Esophagus mucosa (tissue), 1 donor: ENCODE measurements around the gene SLC26A2. TPM values are rescaled to one million over a fixed set of nuclear protein-coding genes. Genes with fewer than 3 reads are reported as not detected.
A peak's percentile ranks its signal among the peaks of the same experiment; 100 is the strongest.
"Not testable (repeated sequence)": the region's sequence is repeated elsewhere in the genome, so short reads cannot be mapped to it uniquely, and the experiment has no call there.

Experiments used
- ATAC-seq: fragments of 200-7000 bp; cut with Tn5 transposase; one replicate; pipeline ENCODE4 v1.9.1; 2020
- total RNA-seq: library from RNA; stranded (reverse); gene quantifications from one replicate; pipeline ENCODE4 v1.2.4, GENCODE V29; 2023
- donor health status: DM: yes; HTN: yes; CAD: no.

SLC26A2 gene
- total RNA-seq, 1 donor from 2014 or later = 8.9 TPM

DNA sequence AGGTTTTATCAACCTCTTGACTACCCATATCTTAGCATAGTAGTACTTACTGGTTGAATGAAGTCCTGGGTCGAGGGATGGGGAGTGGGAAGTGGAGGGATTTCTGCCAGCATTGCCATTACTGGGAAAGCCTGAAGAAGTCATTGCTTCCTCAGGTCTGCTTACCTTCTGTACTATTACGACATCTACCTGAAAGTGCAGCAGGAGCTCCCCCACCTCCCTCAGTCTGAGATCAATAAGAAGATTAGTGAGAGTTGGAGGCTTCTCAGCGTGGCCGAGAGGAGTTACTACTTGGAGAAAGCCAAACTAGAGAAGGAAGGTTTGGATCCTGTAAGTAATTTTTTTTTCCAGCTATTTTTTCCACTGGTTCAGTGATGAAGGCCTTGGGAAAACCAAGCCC, 45.8 kb downstream of the SLC26A2 start:
- ATAC-seq = no peak

DNA sequence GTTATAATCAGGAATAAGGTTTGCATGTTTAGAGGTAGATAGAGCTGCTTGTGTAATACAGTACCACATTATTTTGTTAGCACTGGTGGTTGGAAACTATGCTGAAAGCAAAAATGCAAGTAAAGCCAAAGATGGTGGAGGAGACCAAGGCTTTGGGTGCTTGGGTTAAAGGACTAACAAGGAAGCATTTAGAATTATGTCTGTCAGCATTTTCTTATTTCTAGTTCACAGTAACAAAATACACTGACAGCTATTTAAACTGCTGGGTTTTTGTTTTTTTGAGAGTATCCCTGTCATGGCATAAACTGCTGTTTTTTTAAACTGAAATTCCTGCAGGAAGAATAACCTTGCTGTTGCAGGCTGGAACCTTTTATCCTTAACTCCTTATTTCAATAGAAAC, 46.5 kb downstream of the SLC26A2 start:
- ATAC-seq = no peak

DNA sequence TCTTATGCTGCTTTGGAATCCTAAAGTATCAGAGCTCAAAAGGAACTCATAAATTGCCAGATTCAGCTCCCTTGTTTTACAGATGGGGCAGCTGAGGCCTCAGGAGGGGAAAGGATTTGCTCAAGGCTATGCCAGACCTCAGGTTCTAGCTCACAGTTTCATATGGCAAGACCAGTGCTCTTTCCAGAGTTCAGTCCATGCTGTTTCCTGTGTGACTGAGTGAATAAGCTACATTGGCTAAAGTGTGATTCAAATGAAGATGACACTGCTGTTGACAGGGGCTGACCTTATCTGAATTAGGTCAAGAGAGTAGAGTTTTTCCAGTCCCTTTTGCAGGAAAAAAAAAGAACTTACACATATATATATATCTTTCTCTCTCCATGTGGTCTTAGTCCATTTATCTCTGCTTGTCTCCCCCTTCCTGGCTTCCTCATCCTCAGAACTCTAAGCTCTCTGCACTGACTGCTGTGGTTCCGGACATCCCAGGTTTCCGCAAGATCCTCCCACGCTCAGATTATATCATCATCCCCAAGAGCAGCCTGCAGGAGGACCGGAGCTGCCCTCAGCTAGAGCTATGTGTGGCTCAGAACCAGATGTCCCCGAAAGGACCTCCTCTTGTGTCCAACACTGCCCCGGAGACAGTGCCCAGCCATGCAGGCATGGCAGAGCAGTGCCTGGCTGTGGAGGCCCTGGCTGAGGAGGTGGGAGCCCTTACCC, 49.3 kb downstream of the SLC26A2 start:
- ATAC-seq = peak; percentile 32

DNA sequence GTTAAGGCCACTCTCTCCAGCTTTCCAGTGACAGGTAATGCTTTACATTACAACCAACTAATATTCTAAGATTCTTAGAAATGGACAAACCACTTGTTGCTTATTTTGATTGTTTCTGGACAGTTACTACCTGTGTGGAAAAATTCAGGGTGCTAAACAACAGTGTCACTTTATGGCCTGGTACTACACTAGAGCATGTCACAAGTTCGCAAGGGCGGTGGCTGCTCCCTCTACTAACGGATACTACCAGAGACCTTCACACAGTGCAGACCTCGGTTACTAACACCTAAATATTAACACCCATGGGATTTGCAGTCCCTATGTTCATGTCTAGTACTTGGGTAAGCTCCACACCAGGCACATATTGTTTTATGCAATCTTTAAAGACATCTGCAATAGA, 53.4 kb downstream of the SLC26A2 start:
- no peak for ATAC-seq

DNA sequence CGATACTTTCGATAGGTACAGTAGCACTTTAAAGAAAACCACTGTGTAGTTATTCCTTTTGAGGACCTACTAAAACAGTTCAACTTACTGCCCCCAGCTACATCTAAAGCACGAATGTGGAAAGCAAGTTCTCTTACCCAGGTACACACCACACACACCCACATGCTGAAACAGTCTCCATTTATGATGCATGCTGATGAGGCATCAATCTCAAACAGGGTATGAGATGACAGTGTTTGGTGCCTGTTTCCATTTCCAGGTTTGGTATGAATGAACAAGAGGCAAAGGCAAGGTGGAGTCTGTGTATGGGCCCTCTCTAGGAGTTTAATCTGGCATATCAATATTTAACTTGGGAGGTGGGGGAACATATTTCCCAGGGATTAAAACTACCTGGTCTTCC, 53.9 kb downstream of the SLC26A2 start:
- no peak for ATAC-seq

DNA sequence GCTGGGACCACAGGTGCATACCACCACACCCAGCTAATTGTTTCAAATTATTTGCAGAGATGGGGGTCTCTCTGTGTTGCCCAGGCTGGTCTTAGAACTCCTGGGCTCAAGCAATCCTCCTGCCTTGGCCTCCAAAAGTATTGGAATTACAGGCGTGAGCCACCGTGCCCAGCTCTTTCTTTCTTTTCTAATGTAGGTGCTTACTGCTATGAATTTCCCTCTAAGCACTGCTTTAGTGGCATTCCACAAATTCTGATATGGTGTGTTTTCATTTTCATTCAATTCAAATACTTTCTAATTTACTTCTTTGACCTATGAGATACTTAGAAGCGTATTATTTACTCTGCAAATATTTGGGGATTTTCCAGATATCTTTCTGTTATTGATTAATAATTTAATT, 54.9 kb downstream of the SLC26A2 start:
- no peak for ATAC-seq

DNA sequence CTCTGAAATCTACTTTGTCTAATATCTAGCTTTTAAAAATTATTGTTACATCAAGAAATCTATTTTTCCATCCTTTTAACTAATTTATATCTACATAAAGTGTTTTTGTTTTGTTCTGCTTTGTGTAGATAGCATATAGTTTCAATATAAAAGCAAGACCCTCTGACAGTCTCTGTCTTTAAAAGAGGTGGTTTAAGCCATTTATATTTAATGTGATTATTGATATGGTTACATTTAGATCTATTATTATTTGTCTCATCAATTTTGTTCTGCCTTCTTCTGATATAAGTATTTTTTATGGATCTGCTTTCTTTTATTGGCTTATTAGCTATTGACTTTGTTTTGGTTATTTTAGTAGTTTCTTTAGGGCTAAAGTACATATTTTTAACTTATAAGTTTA, 56.0 kb downstream of the SLC26A2 start:
- ATAC-seq = no peak

DNA sequence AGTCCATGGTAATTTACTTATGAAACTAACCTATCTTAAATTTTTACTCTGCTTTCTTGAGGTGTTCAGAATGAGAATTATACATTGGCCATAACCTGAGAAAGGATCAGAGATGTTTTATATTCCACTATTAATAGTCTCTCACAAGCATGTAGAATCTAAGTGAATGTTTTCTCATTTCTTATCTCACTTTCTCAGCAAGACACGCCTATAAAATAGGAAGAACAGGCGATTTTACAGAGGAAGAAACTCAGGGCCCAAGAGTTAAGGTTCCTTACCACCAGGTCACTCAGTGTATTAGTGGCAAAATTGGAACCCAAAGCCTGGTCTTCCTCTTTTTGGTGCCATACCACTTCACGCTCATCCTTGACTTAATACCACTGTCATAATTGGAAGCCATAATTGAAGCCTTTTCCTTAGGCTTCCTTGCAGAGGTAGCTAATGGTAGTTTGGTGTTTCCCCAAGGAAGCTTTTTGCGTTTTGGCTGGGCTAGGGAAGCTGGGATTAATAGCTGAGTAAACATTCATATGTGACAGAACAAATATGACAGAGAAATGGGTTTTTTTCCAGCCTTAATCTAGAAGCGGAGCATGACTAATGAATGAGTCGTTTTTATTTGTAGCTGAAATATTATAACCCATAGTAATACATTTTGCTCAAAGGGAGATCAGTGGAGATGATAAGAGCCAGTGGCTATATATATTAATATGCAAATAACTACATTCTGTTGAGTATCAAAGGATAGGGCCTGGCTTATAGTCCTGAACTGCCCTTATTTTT, 56.9 kb downstream of the SLC26A2 start:
- ATAC-seq = peak; percentile 10

DNA sequence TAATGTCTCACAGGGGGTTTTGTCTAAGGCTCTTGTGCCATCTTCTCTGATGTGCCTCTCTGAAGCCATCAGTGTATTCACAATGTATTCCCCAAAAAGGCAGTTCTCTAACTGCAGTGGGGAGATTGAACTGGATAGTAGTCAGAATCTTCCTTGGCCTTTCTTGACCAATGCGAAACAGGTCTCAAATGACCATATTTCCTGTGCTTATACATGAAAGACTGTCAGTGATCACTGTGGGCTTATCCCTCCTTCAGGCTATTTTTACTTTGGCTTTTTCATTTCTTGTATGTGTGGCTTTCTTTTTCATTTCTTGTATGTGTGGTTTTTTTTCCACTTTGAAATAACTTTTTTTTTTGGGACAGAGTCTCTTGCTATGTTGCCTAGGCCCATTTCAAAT, 59.7 kb downstream of the SLC26A2 start:
- ATAC-seq = no peak

DNA sequence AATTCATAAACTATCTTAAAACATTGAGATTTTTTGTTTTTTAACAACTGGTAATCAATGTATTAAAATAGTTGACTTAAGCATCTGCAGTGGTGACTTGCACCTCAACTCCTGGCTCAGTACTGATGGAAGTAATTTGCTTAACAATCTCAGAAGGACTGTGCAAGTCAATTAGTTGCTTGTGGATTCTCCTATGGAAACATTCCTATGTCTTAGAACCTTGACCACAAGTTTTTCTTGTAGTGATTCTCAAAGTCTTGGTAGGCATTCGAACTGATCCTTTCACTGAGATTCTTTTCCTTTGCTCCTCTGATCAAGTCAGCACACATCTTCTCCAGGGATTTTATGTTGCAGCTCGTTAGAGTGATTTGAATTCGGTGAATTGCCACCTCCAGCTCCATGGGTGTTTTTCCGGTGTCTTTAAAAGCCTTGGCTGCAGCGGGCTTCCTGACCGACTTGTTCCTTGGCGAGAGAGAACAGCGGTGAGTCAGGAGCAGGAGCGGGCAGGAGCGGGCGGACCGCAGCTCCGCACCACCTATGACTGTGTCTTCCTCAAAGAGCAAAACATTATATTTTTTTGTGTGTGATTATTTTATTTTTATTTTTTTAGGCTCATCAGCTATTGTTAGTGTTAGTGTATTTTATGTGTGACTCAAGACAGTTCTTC, 61.1 kb downstream of the SLC26A2 start:
- ATAC-seq = peak; percentile 92

DNA sequence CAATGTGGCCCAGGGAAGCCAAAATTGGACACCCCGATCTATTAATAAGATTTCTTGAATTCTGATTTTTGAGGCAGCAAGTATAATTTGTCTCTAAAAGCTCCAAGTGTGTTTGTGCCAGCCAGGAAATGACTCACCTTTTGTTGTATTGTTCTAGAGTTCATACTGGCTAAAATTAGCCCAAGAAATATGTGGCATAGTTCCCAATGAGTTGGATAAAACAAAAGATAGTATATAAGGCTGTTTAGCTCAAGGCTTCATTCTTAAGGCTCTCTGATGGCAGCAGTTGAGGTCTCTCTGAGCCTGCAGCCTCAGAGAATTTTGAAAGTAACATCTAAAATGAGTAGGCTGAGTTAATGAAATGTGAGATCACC, 61.6 kb downstream of the SLC26A2 start:
- peak; percentile 84 for ATAC-seq

DNA sequence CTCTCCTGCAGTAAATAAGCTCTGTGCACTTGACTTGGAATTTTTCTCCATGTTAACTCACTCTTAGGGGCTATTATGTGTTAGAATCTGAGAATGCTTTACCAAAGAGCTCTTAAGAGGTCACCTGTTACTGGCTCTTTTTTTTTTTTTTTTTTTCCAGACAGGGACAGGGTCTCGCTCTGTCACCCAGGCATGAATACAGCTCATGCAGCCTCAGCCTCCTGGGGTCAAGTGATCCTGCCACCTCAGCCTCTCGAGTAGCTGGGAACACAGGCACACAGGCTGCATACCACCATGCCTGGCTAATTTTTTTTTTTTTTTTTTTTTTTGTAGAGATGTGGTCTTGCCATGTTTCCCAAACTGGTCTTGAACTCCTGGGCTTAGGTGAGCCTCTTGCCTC, 62.1 kb downstream of the SLC26A2 start:
- ATAC-seq = no peak

DNA sequence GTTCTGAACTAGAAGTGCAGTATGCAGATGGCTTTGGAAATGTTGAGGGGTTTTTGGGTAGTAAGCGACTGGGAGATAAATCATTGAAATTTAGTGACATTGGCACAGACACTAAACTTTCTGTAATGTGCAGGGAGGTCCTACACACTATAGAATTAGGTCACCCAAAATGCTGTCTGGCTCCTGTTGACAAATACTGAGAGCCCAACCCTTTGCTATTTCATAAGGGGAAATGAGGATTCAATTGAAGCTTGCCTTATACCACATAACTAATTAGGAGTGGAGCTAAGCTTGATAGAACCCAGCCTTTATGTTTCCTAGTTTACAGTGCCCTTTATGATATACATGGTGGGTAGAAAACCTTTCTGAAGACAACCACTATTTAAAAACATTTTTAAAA, 62.6 kb downstream of the SLC26A2 start:
- peak; percentile 34 for ATAC-seq

DNA sequence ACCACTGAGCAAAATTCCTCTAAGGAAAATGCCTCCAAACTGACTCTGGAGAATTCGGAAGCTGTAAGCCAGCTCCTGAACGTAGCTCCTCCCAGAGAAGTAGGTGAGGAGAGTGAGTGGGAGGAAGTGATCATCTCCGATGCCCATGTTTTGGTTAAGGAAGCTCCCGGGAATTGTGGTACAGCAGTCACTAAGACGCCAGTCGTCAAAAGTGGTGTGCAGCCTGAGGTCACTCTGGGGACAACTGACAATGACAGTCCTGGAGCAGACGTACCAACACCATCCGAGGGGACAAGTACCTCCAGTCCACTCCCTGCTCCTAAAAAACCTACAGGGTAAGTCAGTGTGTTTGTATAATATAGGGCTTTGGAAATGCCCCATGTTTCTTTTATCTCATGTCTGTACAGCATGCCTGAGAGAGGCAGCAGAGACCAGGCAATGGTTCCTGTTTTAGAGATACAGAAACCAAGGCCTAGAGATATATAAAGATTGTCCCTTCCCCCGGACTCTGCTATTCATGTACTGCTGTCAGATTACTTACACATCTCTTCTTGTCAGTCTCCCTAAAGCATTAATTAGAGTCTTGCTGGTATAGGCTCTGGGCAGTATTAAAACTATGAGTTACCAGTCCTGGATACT, 63.9 kb downstream of the SLC26A2 start:
- no peak for ATAC-seq

DNA sequence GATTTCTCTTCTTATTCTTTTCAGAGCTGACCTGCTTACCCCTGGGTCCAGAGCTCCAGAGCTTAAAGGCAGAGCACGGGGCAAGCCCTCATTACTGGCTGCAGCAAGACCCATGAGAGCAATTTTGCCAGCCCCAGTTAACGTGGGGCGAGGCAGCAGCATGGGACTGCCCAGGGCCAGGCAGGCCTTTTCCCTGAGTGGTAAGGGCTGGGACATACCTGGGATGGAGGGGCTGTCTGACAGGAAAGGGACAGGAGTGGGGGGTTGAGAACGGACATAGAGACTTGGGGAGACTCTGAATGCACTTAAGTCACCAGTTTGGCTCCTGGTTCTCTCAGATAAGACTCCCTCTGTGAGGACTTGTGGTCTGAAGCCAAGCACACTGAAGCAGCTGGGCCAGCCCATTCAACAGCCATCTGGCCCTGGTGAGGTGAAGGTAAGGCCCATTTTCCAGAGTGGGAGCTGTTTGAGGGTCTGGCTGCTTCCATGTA, 66.2 kb downstream of the SLC26A2 start:
- no peak for ATAC-seq

DNA sequence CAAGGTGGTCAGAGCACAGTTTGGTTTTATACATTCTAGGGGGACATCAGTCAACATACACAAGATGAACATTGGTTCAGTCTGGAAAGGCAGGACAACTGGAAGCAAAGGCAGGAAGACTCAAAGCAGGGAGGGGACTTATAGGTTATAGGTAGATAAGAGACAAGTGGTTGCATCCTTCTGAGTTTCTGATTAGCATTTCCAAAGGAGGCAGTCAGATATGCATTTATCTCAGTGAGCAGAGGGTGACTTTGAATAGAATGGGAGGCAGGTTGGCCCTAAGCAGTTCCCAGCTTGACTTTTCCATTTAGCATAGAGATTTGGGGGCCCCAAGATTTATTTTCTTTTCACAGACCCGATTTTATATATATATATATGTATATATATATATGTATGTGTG, 67.5 kb downstream of the SLC26A2 start:
- ATAC-seq = not testable (repeated sequence)

DNA sequence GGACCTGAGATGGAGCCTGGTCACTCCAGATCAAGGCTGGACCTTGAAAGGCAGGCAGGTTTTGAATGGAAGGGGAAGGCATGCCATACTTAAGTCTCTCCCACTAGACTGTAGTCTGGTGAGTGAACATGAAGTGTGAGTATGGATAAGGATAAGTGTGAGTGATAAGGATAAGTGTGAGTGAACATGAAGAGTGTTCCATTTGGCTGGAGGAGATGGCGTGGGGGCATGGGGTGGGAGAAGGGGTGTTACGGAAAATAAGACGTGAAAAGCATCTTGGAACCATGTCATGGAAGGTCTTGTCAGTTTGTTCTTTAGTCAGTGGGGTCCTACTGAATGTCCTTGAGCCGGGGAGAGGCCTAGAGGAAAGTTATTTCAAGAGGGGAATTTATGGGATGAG, 72.8 kb downstream of the SLC26A2 start:
- ATAC-seq = no peak

DNA sequence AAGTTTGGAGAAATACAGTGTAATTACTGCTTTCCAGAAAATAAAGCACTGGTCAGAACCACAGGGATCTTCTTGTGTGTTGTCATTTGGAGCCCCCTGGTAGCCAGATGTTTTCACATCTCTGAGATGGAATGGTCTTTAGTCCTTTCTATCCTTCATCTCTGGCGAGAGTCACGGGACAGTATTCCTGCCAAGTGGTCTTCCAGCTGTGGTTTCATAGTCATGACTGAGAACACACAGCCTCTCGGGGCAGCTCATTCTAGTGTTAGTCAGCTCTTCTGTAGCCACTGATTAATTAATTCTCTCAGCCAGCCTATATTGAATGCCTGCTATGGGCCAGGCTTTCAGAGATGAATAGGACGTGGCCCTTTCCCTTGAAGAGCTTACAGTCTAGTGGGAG, 74.1 kb downstream of the SLC26A2 start:
- ATAC-seq = peak; percentile 10

DNA sequence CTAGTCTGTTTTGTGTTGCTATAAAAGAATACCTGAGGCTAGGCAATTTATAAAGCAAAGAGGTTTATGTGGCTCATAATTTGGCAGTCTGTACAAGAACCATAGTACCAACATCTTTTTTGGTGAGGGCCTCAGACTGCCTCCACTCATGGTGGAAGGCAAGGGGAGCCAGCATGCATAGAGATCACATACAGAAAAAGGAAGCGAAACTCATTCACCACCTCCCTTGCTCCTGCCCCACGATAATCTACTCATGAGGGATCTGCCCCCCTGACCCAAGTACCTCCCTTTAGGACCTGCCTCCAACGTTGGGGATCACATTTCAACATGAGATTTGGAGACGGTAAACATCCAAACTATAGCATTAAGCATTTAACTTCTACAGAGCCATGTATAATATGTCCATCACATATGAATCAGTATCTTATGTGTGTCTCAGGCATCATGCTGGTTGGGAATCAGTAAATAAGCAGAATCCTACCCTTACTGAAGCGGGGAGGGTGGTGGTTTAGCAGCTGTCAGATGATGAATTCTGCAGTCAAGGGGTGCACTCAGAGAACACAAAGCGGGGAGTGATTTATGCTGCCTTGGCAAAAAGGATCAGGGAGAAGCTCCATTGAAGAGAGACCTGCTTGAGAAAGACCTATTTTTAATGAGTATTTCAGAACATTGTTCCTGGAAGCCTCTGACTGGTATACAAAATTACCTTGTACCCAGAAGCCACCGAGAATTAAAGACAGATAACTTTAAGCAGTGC, 74.8 kb downstream of the SLC26A2 start:
- no peak for ATAC-seq

DNA sequence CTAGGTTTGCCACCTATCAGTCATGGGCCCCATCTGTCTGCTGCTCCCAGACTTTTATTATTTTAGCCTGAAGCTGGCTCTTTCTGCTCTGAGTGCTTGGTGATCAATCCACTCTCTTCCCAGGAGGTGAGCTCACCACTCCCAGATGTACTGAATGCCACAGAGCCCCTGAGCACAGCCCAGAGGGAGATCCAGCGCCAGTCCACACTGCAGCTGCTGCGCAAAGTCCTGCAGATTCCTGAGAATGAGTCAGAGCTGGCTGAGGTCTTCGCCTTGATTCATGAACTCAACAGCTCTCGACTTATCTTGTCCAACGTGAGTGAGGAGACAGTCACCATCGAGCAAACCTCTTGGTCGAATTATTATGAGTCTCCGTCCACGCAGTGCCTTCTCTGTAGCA, 76.0 kb downstream of the SLC26A2 start:
- ATAC-seq = peak; percentile 58
